Endometrial microvascular endothelial cells (primary cell): ENCODE data around the gene BEST4. TPM values are rescaled to one million over a fixed set of nuclear protein-coding genes. Genes with fewer than 3 reads are reported as not detected.
"Not testable (repeated sequence)": the region's sequence is repeated elsewhere in the genome, so short reads cannot be mapped to it uniquely, and the experiment has no call there.

ENCODE experiments used
- in situ Hi-C: cut with HindIII; loops from 2 replicates; pipeline ENCODE4 v1.10.0; 2017; ENCODE audit warnings: low sequenced_read_pairs, low pct_unique_long_range_greater_than_20kb; ENCODE audit errors: inconsistent ontology term
- total RNA-seq: library from RNA; depleted of rRNA; stranded (reverse); fragments of >200 nt; gene quantifications from one replicate; pipeline ENCODE4 v1.2.3, GENCODE V29; 2015; ENCODE audit errors: inconsistent ontology term

Gene BEST4
- total RNA-seq, 1 donor from 2014 or later, result not detected

DNA sequence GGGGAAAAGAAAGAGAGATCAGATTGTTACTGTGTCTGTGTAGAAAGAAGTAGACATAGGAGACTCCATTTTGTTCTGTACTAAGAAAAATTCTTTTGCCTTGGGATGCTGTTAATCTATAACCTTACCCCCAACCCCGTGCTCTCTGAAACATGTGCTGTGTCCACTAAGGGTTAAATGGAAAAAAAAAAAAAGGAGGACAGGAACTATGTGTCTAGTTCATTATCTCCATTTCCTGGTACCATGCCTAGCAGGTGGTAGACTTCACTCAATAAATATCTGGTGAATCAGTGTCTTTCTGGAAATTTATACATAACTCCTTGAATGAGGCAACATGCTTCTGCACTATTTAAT lies 49.0 kb downstream of the BEST4 start:
- in situ Hi-C loops, result not testable (repeated sequence)

DNA sequence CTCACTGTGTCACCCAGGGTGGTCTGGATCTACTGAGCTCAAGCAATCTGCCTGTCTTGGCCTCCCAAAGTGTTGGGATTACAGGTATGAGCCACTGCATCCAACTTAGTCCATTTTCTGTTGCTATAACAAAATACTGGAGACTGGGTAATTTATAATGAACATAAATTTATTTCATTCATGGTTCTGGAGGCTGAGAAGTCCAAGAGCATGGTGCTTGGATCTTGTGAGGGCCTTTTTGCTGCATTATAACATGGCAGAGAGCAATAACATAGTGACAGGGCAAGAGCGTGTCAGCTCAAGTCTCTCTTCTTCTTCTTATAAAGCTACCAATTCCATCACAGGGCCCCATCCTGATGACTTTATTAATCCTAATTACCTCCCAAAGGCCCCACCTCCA lies 52.0 kb downstream of the BEST4 start:
- in situ Hi-C loops, result no loop called here

DNA sequence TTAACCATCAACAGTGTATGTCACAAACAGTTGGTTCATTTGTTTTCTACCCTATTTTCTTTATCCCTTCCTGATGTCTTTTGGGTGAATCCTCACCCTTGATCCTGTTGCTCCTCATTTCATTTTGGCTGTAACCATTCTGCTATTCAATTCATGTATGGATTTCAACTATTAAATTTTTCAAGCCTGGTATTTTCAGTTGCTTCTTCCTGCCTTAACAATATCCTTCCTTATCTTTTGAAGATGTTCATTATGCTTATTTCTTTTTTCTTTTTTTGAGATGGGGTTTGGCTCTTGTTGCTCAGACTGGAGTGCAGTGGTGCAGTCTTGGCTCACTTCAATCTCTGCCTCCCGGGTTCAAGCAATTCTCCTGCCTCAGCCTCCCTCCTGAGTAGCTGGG lies 54.2 kb downstream of the BEST4 start:
- in situ Hi-C loops, result no loop called here

Other genes with a start within 250 kb of the BEST4 start
- gene TMEM53, start 113.7 kb downstream of the BEST4 start, total RNA-seq, result 5.2 TPM
- not detected for gene ARMH1, start 113.5 kb downstream of the BEST4 start, total RNA-seq
- gene RNU5D-1, start 57.0 kb downstream of the BEST4 start, total RNA-seq, result not detected
- gene KIF2C, start 48.3 kb downstream of the BEST4 start, total RNA-seq, result 37.8 TPM
- gene RPS8, start 12.6 kb downstream of the BEST4 start, total RNA-seq, result 2,081 TPM
- gene PLK3, start 12.2 kb upstream of the BEST4 start, total RNA-seq, result 39.2 TPM
- not detected for gene DYNLT4, start 19.2 kb upstream of the BEST4 start, total RNA-seq
- gene BTBD19, start 20.4 kb upstream of the BEST4 start, total RNA-seq, result 8.5 TPM
- gene PTCH2, start 55.1 kb upstream of the BEST4 start, total RNA-seq, result not detected
- gene EIF2B3, start 198.4 kb upstream of the BEST4 start, total RNA-seq, result 53.3 TPM
- 47.9 TPM for gene HECTD3, start 223.2 kb upstream of the BEST4 start, total RNA-seq
- 241 TPM for gene UROD, start 224.1 kb upstream of the BEST4 start, total RNA-seq